ENCODE measurements around the gene ST7. TPM values are rescaled to one million over a fixed set of nuclear protein-coding genes. Genes with fewer than 3 reads are reported as not detected.

ST7 gene
- total RNA-seq, 1 donor = 19.9 TPM

GRCh38 chr7:117051808-117052207 lies 98.5 kb downstream of the ST7 start:
- no peaks in the 10 kb centered on the region for H3K27me3 ChIP-seq (ENCODE audit: insufficient read depth, low read length)
- peak; percentile 54 for DNase-seq (ENCODE audit: insufficient read length, low spot score, missing footprints)

DNA sequence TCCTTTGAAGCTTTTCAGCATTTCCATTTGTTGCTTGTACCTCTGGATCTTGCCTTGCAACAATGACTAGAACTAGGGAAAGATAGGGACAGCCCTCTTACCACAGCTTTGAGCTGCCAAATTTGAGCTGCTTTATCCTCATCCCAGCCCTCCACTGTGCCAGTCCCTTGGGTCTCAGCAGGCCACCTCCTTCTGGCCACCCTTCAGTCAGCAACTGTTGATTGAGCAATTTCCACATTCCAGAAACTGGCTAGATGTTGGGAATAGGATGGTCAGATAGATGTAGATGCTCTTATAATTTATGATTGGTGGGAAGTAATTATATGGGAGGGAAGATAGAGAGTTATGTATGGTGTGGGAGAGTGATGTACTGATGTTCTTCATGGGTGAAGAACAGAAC lies 100.1 kb downstream of the ST7 start:
- TF ChIP-seq, protein P1, sequence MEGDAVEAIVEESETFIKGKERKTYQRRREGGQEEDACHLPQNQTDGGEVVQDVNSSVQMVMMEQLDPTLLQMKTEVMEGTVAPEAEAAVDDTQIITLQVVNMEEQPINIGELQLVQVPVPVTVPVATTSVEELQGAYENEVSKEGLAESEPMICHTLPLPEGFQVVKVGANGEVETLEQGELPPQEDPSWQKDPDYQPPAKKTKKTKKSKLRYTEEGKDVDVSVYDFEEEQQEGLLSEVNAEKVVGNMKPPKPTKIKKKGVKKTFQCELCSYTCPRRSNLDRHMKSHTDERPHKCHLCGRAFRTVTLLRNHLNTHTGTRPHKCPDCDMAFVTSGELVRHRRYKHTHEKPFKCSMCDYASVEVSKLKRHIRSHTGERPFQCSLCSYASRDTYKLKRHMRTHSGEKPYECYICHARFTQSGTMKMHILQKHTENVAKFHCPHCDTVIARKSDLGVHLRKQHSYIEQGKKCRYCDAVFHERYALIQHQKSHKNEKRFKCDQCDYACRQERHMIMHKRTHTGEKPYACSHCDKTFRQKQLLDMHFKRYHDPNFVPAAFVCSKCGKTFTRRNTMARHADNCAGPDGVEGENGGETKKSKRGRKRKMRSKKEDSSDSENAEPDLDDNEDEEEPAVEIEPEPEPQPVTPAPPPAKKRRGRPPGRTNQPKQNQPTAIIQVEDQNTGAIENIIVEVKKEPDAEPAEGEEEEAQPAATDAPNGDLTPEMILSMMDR (IDR thresholded peaks at IDR 0.05; ENCODE audit: extremely low read depth, low read depth, low read length) = no peak
- H3K9me3 ChIP-seq (ENCODE audit: low read depth, low read length) = no peaks in the 10 kb centered on the region
- H4K20me1 ChIP-seq (ENCODE audit: insufficient read depth, low read length) = peaks cover 2% of the 10 kb centered on the region
- no peak overlapping the region for H3K27ac ChIP-seq (ENCODE audit: low read depth, low read length)
- no peak overlapping the region for H3K4me3 ChIP-seq (ENCODE audit: insufficient read depth, low read length)
- H2AFZ ChIP-seq (ENCODE audit: low read length) = no peak overlapping the region
- no peaks in the 10 kb centered on the region for H3K27me3 ChIP-seq (ENCODE audit: insufficient read depth, low read length)
- H3K4me1 ChIP-seq (ENCODE audit: insufficient read depth, low read length) = peaks cover 7% of the 10 kb centered on the region
- DNase-seq (ENCODE audit: insufficient read length, low spot score, missing footprints) = no peak
- no peaks in the 10 kb centered on the region for H3K36me3 ChIP-seq (ENCODE audit: insufficient read depth, low read length)
- no peak overlapping the region for H3K4me2 ChIP-seq (ENCODE audit: insufficient read depth, low read length)
- H3K79me2 ChIP-seq (ENCODE audit: insufficient read depth, low read length) = peaks cover 36% of the 10 kb centered on the region

More at GRCh38 chr7:117051808-117052207, 98.5 kb downstream of the ST7 start:
- Histone ChIP-seq H3K4me3 (ENCODE audit: insufficient read depth, low read length) (no peak overlapping the region), H3K4me1 (ENCODE audit: insufficient read depth, low read length) (peaks cover 7% of the 10 kb centered on the region), H2AFZ (ENCODE audit: low read length) (no peak overlapping the region), H4K20me1 (ENCODE audit: insufficient read depth, low read length) (peaks cover 2% of the 10 kb centered on the region), H3K4me2 (ENCODE audit: insufficient read depth, low read length) (no peak overlapping the region), H3K36me3 (ENCODE audit: insufficient read depth, low read length) (no peaks in the 10 kb centered on the region), H3K27ac (ENCODE audit: low read depth, low read length) (no peak overlapping the region), H3K9me3 (ENCODE audit: low read depth, low read length) (no peaks in the 10 kb centered on the region), H3K79me2 (ENCODE audit: insufficient read depth, low read length) (peaks cover 40% of the 10 kb centered on the region)
- TF ChIP-seq, protein P1 (IDR thresholded peaks at IDR 0.05; ENCODE audit: extremely low read depth, low read depth, low read length) = no peak

- DNase-seq (ENCODE audit: insufficient read length, low spot score, missing footprints) = peak; percentile 46
- no peaks in the 10 kb centered on the region for H3K27me3 ChIP-seq (ENCODE audit: insufficient read depth, low read length)
- no peaks in the 10 kb centered on the region for H4K20me1 ChIP-seq (ENCODE audit: insufficient read depth, low read length)
- H3K36me3 ChIP-seq (ENCODE audit: insufficient read depth, low read length) = no peaks in the 10 kb centered on the region
- peaks cover 14% of the 10 kb centered on the region for H3K79me2 ChIP-seq (ENCODE audit: insufficient read depth, low read length)
- peak overlapping the region; percentile 36 for H3K4me3 ChIP-seq (ENCODE audit: insufficient read depth, low read length)
- peaks cover 20% of the 10 kb centered on the region for H3K4me1 ChIP-seq (ENCODE audit: insufficient read depth, low read length)
- H3K9me3 ChIP-seq (ENCODE audit: low read depth, low read length) = no peaks in the 10 kb centered on the region
- TF ChIP-seq, protein P1 (IDR thresholded peaks at IDR 0.05; ENCODE audit: extremely low read depth, low read depth, low read length) = no peak
- no peak overlapping the region for H2AFZ ChIP-seq (ENCODE audit: low read length)
- H3K4me2 ChIP-seq (ENCODE audit: insufficient read depth, low read length) = peak overlapping the region; percentile 53
- H3K27ac ChIP-seq (ENCODE audit: low read depth, low read length) = peak overlapping the region; percentile 95
Observed at GRCh38 chr7:117061751-117062150, 108.5 kb downstream of the ST7 start.

DNA sequence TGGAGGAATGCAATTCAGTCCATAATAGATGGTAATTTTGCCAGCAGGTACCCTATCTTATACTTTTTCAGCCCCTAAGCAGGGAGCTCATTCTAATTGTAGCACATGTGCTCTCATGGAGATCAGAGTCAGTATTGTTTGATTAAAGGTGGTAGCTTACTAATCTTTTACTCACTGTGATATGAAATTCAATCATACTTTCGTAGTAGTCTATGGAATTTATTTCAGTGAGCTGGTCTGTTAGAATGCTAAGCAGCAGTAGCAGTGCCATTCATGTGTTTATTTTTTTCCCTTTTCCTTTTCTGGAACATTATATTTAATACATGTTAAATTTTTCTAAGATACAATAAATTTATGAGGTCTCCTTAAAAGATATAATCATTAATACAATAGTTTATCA lies 109.0 kb downstream of the ST7 start:
- Histone ChIP-seq H2AFZ (ENCODE audit: low read length) (no peak overlapping the region), H3K36me3 (ENCODE audit: insufficient read depth, low read length) (no peaks in the 10 kb centered on the region), H3K4me3 (ENCODE audit: insufficient read depth, low read length) (peak overlapping the region; percentile 36), H3K79me2 (ENCODE audit: insufficient read depth, low read length) (peaks cover 14% of the 10 kb centered on the region), H4K20me1 (ENCODE audit: insufficient read depth, low read length) (no peaks in the 10 kb centered on the region), H3K9me3 (ENCODE audit: low read depth, low read length) (no peaks in the 10 kb centered on the region), H3K27ac (ENCODE audit: low read depth, low read length) (peak overlapping the region; percentile 95), H3K4me2 (ENCODE audit: insufficient read depth, low read length) (peak overlapping the region; percentile 53), H3K27me3 (ENCODE audit: insufficient read depth, low read length) (no peaks in the 10 kb centered on the region), H3K4me1 (ENCODE audit: insufficient read depth, low read length) (peaks cover 22% of the 10 kb centered on the region)
- DNase-seq (ENCODE audit: insufficient read length, low spot score, missing footprints) = peak; percentile 26
- TF ChIP-seq, protein P1 (IDR thresholded peaks at IDR 0.05; ENCODE audit: extremely low read depth, low read depth, low read length) = no peak

All from osteoblast (primary cell).